Fibroblast of lung (primary cell): Measurements from ENCODE around the gene LRIT3. TPM values are rescaled to one million over a fixed set of nuclear protein-coding genes. Genes with fewer than 3 reads are reported as not detected.

ENCODE experiments used
- DNase-seq, 2 donors: peaks; one replicate each; pipeline versions ENCODE4 v3.0.0 to v3.0.0-alpha.2; 2010; ENCODE audit warnings: low read depth in 2 of 2
- H2AFZ ChIP-seq: 2 replicates; pipeline ENCODE4 v1.5.1; 2012; ENCODE audit warnings: low read length, control low read depth, inconsistent platforms
- H3K27ac ChIP-seq: 2 replicates; pipeline ENCODE4 v1.5.1; 2011; ENCODE audit warnings: low read length, control low read depth; ENCODE audit not compliant: insufficient read depth
- H3K27me3 ChIP-seq: 2 replicates; pipeline ENCODE4 v1.5.1; 2011; ENCODE audit warnings: mild to moderate bottlenecking, low read length; ENCODE audit not compliant: control insufficient read depth, insufficient read depth
- H3K36me3 ChIP-seq: 2 replicates; pipeline ENCODE4 v1.5.1; 2011; ENCODE audit warnings: low read length; ENCODE audit not compliant: control insufficient read depth, insufficient read depth
- H3K4me1 ChIP-seq: 2 replicates; pipeline ENCODE4 v1.5.1; 2011; ENCODE audit warnings: low read length; ENCODE audit not compliant: control insufficient read depth, insufficient read depth; ENCODE audit errors: extremely low read depth
- H3K4me2 ChIP-seq: 2 replicates; pipeline ENCODE4 v1.5.1; 2011; ENCODE audit warnings: low read length, control low read depth; ENCODE audit not compliant: insufficient read depth; ENCODE audit errors: extremely low read depth
- H3K4me3 ChIP-seq, 4 experiments: fragments of 200-600 bp in 1 of 4; sonication (generic) in 1 of 4; replicated peaks in 1 of 4; 2 replicates each; pipeline ENCODE4 v1.5.1; 2011 to 2016; ENCODE audit warnings: low read length in 4 of 4, low read depth in 3 of 4, mild to moderate bottlenecking in 3 of 4, control low read depth in 2 of 4, inconsistent platforms in 1 of 4, mixed read lengths in 1 of 4; ENCODE audit not compliant: insufficient read depth in 1 of 4; ENCODE audit errors: control extremely low read depth in 1 of 4
- H3K79me2 ChIP-seq: 2 replicates; pipeline ENCODE4 v1.5.1; 2012; ENCODE audit warnings: mild to moderate bottlenecking, low read length, inconsistent platforms; ENCODE audit not compliant: control insufficient read depth, insufficient read depth
- H3K9ac ChIP-seq: 2 replicates; pipeline ENCODE4 v1.5.1; 2011; ENCODE audit warnings: mild to moderate bottlenecking, low read length, control low read depth; ENCODE audit not compliant: insufficient read depth
- H3K9me3 ChIP-seq: 2 replicates; pipeline ENCODE4 v1.5.1; 2012; ENCODE audit warnings: low read depth, low read length; ENCODE audit not compliant: control insufficient read depth, insufficient read depth
- H4K20me1 ChIP-seq: 2 replicates; pipeline ENCODE4 v1.5.1; 2011; ENCODE audit warnings: low read length; ENCODE audit not compliant: control insufficient read depth, insufficient read depth; ENCODE audit errors: extremely low read depth
- EZH2 ChIP-seq: IDR thresholded peaks from 2 replicates; pipeline ENCODE4 v1.5.1; 2012; ENCODE audit warnings: low read length, control low read depth, mild to moderate bottlenecking; ENCODE audit errors: missing control alignments
- polyA plus RNA-seq, 2 donors: library from polyadenylated mRNA; depleted of rRNA in 1 of 2; stranded (reverse) in 1 of 2; unstranded in 1 of 2; fragments of >200 nt; gene quantifications; 2 replicates each; pipeline ENCODE4 v1.2.1, GENCODE V29; 2011 to 2012; ENCODE audit warnings: missing spikeins in 1 of 2
- total RNA-seq: library from RNA; depleted of rRNA; stranded (reverse); fragments of >200 nt; gene quantifications from 2 replicates; pipeline ENCODE4 v1.2.1, GENCODE V29; 2014
- TF ChIP-seq, protein P1 (sequence below), 2 donors: IDR thresholded peaks in 1 of 2; conservative IDR thresholded peaks in 1 of 2; 1 replicate in 1 of 2; 2 replicates in 1 of 2; pipeline ENCODE4 v1.5.1; 2011 to 2012; ENCODE audit warnings: low read length in 2 of 2, control low read depth in 1 of 2, inconsistent platforms in 1 of 2, low read depth in 1 of 2, mild to moderate bottlenecking in 1 of 2

Gene LRIT3
- total and polyA plus RNA-seq, 2 donors (not counting 1 experiment from before 2014, with no cell fraction given), result under 0.01 to 0.01 TPM

- H3K4me3 ChIP-seq, result no peak overlapping the region
- H3K36me3 ChIP-seq, result no peaks in the 10 kb centered on the region
- H2AFZ ChIP-seq, result no peak overlapping the region
- no peaks in the 10 kb centered on the region for H3K4me1 ChIP-seq
- H4K20me1 ChIP-seq, result no peaks in the 10 kb centered on the region
- no peak for DNase-seq
- H3K9ac ChIP-seq, result no peak overlapping the region
- H3K79me2 ChIP-seq, result no peaks in the 10 kb centered on the region
- TF ChIP-seq, protein P1, sequence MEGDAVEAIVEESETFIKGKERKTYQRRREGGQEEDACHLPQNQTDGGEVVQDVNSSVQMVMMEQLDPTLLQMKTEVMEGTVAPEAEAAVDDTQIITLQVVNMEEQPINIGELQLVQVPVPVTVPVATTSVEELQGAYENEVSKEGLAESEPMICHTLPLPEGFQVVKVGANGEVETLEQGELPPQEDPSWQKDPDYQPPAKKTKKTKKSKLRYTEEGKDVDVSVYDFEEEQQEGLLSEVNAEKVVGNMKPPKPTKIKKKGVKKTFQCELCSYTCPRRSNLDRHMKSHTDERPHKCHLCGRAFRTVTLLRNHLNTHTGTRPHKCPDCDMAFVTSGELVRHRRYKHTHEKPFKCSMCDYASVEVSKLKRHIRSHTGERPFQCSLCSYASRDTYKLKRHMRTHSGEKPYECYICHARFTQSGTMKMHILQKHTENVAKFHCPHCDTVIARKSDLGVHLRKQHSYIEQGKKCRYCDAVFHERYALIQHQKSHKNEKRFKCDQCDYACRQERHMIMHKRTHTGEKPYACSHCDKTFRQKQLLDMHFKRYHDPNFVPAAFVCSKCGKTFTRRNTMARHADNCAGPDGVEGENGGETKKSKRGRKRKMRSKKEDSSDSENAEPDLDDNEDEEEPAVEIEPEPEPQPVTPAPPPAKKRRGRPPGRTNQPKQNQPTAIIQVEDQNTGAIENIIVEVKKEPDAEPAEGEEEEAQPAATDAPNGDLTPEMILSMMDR (conservative IDR thresholded peaks at IDR 0.05 in 1 of 2, IDR thresholded peaks at IDR 0.05 in 1 of 2; ENCODE audit: low read depth in 1 of 2, low read length in 2 of 2), result no peak
- TF ChIP-seq EZH2, result no peak
- H3K4me2 ChIP-seq, result no peak overlapping the region
- H3K9me3 ChIP-seq, result no peaks in the 10 kb centered on the region
- no peaks in the 10 kb centered on the region for H3K27me3 ChIP-seq
- H3K27ac ChIP-seq, result no peak overlapping the region
Measured at GRCh38 chr4:109877400-109877799, 29.5 kb downstream of the LRIT3 start.

GRCh38 chr4:109878355-109878754 lies 30.4 kb downstream of the LRIT3 start:
- DNase-seq, result no peak
- Histone ChIP-seq H4K20me1 (no peaks in the 10 kb centered on the region), H3K9ac (no peak overlapping the region), H3K4me1 (no peaks in the 10 kb centered on the region), H3K27ac (no peak overlapping the region), H3K27me3 (no peaks in the 10 kb centered on the region), H2AFZ (no peak overlapping the region), H3K36me3 (no peaks in the 10 kb centered on the region), H3K79me2 (no peaks in the 10 kb centered on the region), H3K4me3 (no peak overlapping the region), H3K9me3 (no peaks in the 10 kb centered on the region), H3K4me2 (no peak overlapping the region)
- no peak for TF ChIP-seq EZH2
- TF ChIP-seq, protein P1 (conservative IDR thresholded peaks at IDR 0.05 in 1 of 2, IDR thresholded peaks at IDR 0.05 in 1 of 2; ENCODE audit: low read depth in 1 of 2, low read length in 2 of 2), result no peak

GRCh38 chr4:109879081-109879480 lies 31.2 kb downstream of the LRIT3 start:
- H3K27ac ChIP-seq, result no peak overlapping the region
- no peaks in the 10 kb centered on the region for H3K79me2 ChIP-seq
- H3K4me3 ChIP-seq, result no peak overlapping the region
- H3K4me2 ChIP-seq, result no peak overlapping the region
- no peaks in the 10 kb centered on the region for H3K27me3 ChIP-seq
- H3K9ac ChIP-seq, result no peak overlapping the region
- no peaks in the 10 kb centered on the region for H3K4me1 ChIP-seq
- no peak for DNase-seq
- H2AFZ ChIP-seq, result no peak overlapping the region
- no peak for TF ChIP-seq EZH2
- TF ChIP-seq, protein P1 (conservative IDR thresholded peaks at IDR 0.05 in 1 of 2, IDR thresholded peaks at IDR 0.05 in 1 of 2; ENCODE audit: low read depth in 1 of 2, low read length in 2 of 2), result no peak
- no peaks in the 10 kb centered on the region for H3K36me3 ChIP-seq
- H3K9me3 ChIP-seq, result no peaks in the 10 kb centered on the region
- no peaks in the 10 kb centered on the region for H4K20me1 ChIP-seq
